Measurements from ENCODE around the gene SEPHS2.
"Not testable (repeated sequence)": the region's sequence is repeated elsewhere in the genome, so short reads cannot be mapped to it uniquely, and the experiment has no call there.

Gene SEPHS2

GRCh38 chr16:30476991-30477390 is 31.3 kb upstream of the SEPHS2 start:
- no peaks in the 10 kb centered on the region for H3K27me3 Mint-ChIP-seq
- H3K4me3 Mint-ChIP-seq = no peak overlapping the region
- H3K4me1 Mint-ChIP-seq (ENCODE audit: low read depth) = peaks cover 67% of the 10 kb centered on the region
- no peaks in the 10 kb centered on the region for H3K9me3 Mint-ChIP-seq
- DNase-seq = no peak
- peaks cover 92% of the 10 kb centered on the region for H3K36me3 Mint-ChIP-seq (ENCODE audit: low read depth)
- peak overlapping the region; percentile 85 for H3K27ac Mint-ChIP-seq

GRCh38 chr16:30474684-30475083 is 29.0 kb upstream of the SEPHS2 start:
- H3K4me3 Mint-ChIP-seq = peak overlapping the region; percentile 94
- H3K27ac Mint-ChIP-seq = peak overlapping the region; percentile 83
- H3K9me3 Mint-ChIP-seq = no peaks in the 10 kb centered on the region
- peaks cover 70% of the 10 kb centered on the region for H3K4me1 Mint-ChIP-seq (ENCODE audit: low read depth)
- no peak for DNase-seq
- peaks cover 70% of the 10 kb centered on the region for H3K36me3 Mint-ChIP-seq (ENCODE audit: low read depth)
- H3K27me3 Mint-ChIP-seq = no peaks in the 10 kb centered on the region

DNA sequence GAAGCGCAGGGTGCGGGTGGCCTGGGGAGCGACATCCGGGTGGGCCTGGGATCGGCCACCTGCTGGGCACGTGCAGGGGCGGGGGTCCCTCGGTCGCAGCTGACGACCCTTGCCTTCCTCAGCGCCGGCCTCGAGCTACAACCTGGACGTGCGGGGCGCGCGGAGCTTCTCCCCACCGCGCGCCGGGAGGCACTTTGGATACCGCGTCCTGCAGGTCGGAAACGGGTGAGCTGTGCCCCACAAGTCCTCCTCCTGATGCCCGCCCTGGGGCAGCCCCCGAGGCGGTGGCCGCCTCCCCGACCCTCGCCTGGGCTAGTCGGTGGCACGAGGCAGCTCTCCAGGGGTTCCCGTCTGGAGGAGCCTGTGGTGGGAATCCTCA is 28.4 kb upstream of the SEPHS2 start:
- Mint-ChIP-seq H3K9me3 (no peaks in the 10 kb centered on the region), H3K27me3 (no peaks in the 10 kb centered on the region), H3K27ac (peak overlapping the region; percentile 92), H3K4me1 (ENCODE audit: low read depth) (peaks cover 73% of the 10 kb centered on the region), H3K36me3 (ENCODE audit: low read depth) (peaks cover 64% of the 10 kb centered on the region), H3K4me3 (peak overlapping the region; percentile 94)
- DNase-seq = peak; percentile 56

- Mint-ChIP-seq H3K27ac (peak overlapping the region; percentile 92), H3K4me3 (peak overlapping the region; percentile 94), H3K4me1 (ENCODE audit: low read depth) (peaks cover 68% of the 10 kb centered on the region), H3K27me3 (no peaks in the 10 kb centered on the region), H3K9me3 (no peaks in the 10 kb centered on the region), H3K36me3 (ENCODE audit: low read depth) (peaks cover 58% of the 10 kb centered on the region)
- peak; percentile 85 for DNase-seq
These were observed 27.8 kb upstream of the SEPHS2 start for GRCh38 chr16:30473231-30474073.

- H3K36me3 Mint-ChIP-seq (ENCODE audit: low read depth) = peaks cover 48% of the 10 kb centered on the region
These were observed 26.8 kb upstream of the SEPHS2 start, which contains the start of gene ITGAL for GRCh38 chr16:30472328-30472942. TSS of gene ITGAL (plus strand) at chr16:30472742. CDS start at chr16:30472838, 96 bp downstream.

GRCh38 chr16:30470632-30470995 is 24.9 kb upstream of the SEPHS2 start:
- H3K4me1 Mint-ChIP-seq (ENCODE audit: low read depth) = peaks cover 63% of the 10 kb centered on the region
- no peaks in the 10 kb centered on the region for H3K27me3 Mint-ChIP-seq

More at GRCh38 chr16:30472328-30472942, 26.8 kb upstream of the SEPHS2 start, which contains the start of gene ITGAL:
- peaks cover 68% of the 10 kb centered on the region for H3K4me1 Mint-ChIP-seq (ENCODE audit: low read depth)
- H3K9me3 Mint-ChIP-seq = no peaks in the 10 kb centered on the region
- H3K4me3 Mint-ChIP-seq = peak within 1 kb of the TSS; percentile 94
- no peaks in the 10 kb centered on the region for H3K27me3 Mint-ChIP-seq
- DNase-seq = peak; percentile 86
- H3K27ac Mint-ChIP-seq = peak within 1 kb of the TSS; percentile 97

GRCh38 chr16:30470170-30470512 is 24.5 kb upstream of the SEPHS2 start:
- Mint-ChIP-seq H3K4me1 (ENCODE audit: low read depth) (peaks cover 60% of the 10 kb centered on the region), H3K4me3 (peak overlapping the region; percentile 48), H3K9me3 (no peaks in the 10 kb centered on the region), H3K27me3 (no peaks in the 10 kb centered on the region), H3K36me3 (ENCODE audit: low read depth) (peaks cover 26% of the 10 kb centered on the region), H3K27ac (peak overlapping the region; percentile 97)
- no peak for DNase-seq

More at GRCh38 chr16:30470632-30470995, 24.9 kb upstream of the SEPHS2 start:
- peak overlapping the region; percentile 97 for H3K27ac Mint-ChIP-seq
- peaks cover 31% of the 10 kb centered on the region for H3K36me3 Mint-ChIP-seq (ENCODE audit: low read depth)
- H3K4me3 Mint-ChIP-seq = no peak overlapping the region
- DNase-seq = peak; percentile 49
- no peaks in the 10 kb centered on the region for H3K9me3 Mint-ChIP-seq

- H3K4me1 Mint-ChIP-seq (ENCODE audit: low read depth) = peaks cover 52% of the 10 kb centered on the region
- H3K27ac Mint-ChIP-seq = peak overlapping the region; percentile 37
- H3K9me3 Mint-ChIP-seq = no peaks in the 10 kb centered on the region
- H3K27me3 Mint-ChIP-seq = no peaks in the 10 kb centered on the region
- H3K36me3 Mint-ChIP-seq (ENCODE audit: low read depth) = no peaks in the 10 kb centered on the region
- DNase-seq = no peak
- no peak overlapping the region for H3K4me3 Mint-ChIP-seq
These were observed 18.4 kb upstream of the SEPHS2 start for GRCh38 chr16:30464078-30464477.

- not testable (repeated sequence) for H3K4me3 Mint-ChIP-seq; H3K27me3 Mint-ChIP-seq; H3K9me3 Mint-ChIP-seq; DNase-seq; H3K36me3 Mint-ChIP-seq (ENCODE audit: low read depth); H3K27ac Mint-ChIP-seq
- H3K4me1 Mint-ChIP-seq (ENCODE audit: low read depth) = peaks cover 68% of the 10 kb centered on the region
These were observed 15.8 kb upstream of the SEPHS2 start for GRCh38 chr16:30461426-30461825.

- no peak for DNase-seq
- peak overlapping the region; percentile 95 for H3K27ac Mint-ChIP-seq
- H3K4me1 Mint-ChIP-seq (ENCODE audit: low read depth) = peaks cover 72% of the 10 kb centered on the region
- no peaks in the 10 kb centered on the region for H3K27me3 Mint-ChIP-seq
- no peaks in the 10 kb centered on the region for H3K36me3 Mint-ChIP-seq (ENCODE audit: low read depth)
- H3K9me3 Mint-ChIP-seq = no peaks in the 10 kb centered on the region
- H3K4me3 Mint-ChIP-seq = peak overlapping the region; percentile 72
These were observed 13.8 kb upstream of the SEPHS2 start for GRCh38 chr16:30459456-30459855.

GRCh38 chr16:30458561-30459394 is 13.1 kb upstream of the SEPHS2 start:
- peak; percentile 90 for DNase-seq
- Mint-ChIP-seq H3K27me3 (no peaks in the 10 kb centered on the region), H3K4me1 (ENCODE audit: low read depth) (peaks cover 75% of the 10 kb centered on the region), H3K36me3 (ENCODE audit: low read depth) (no peaks in the 10 kb centered on the region), H3K27ac (peak overlapping the region; percentile 95), H3K4me3 (peak overlapping the region; percentile 72), H3K9me3 (no peaks in the 10 kb centered on the region)

- Mint-ChIP-seq H3K36me3 (ENCODE audit: low read depth) (no peaks in the 10 kb centered on the region), H3K27me3 (no peaks in the 10 kb centered on the region), H3K4me1 (ENCODE audit: low read depth) (peaks cover 70% of the 10 kb centered on the region), H3K9me3 (no peaks in the 10 kb centered on the region), H3K27ac (peak overlapping the region; percentile 95), H3K4me3 (peak overlapping the region; percentile 72)
- DNase-seq = no peak
These were observed 12.3 kb upstream of the SEPHS2 start for GRCh38 chr16:30457743-30458560.

DNA sequence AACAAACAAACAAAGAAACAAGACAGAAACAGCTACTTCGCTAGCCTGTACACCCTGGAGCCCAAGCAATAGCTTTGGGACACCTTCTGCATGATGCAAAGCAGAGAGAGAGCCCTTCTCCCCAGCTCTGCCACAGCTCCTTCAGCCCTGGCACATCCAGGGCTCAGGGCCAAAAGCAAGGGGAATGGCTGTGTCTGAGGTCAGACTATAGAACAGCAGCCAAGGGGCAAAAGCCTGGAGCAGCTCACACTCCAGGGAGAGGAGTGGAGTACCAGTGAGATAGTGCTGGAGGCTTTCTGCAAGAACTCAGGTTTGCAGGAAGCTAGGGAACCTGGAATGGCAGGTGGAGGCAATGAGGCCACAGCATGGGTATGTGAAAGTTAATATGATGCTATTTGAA is 11.6 kb upstream of the SEPHS2 start:
- Mint-ChIP-seq H3K27ac (peak overlapping the region; percentile 69), H3K27me3 (no peaks in the 10 kb centered on the region), H3K36me3 (ENCODE audit: low read depth) (no peaks in the 10 kb centered on the region), H3K9me3 (no peaks in the 10 kb centered on the region), H3K4me1 (ENCODE audit: low read depth) (peaks cover 73% of the 10 kb centered on the region), H3K4me3 (no peak overlapping the region)
- no peak for DNase-seq

- DNase-seq = no peak
- Mint-ChIP-seq H3K27me3 (no peaks in the 10 kb centered on the region), H3K9me3 (no peaks in the 10 kb centered on the region), H3K4me3 (no peak overlapping the region), H3K36me3 (ENCODE audit: low read depth) (no peaks in the 10 kb centered on the region), H3K4me1 (ENCODE audit: low read depth) (peaks cover 69% of the 10 kb centered on the region), H3K27ac (peak overlapping the region; percentile 58)
These were observed 10.6 kb upstream of the SEPHS2 start for GRCh38 chr16:30456302-30456701.
